Endothelial cell (in vitro differentiated cells): Measurements from ENCODE around the gene SDK2. TPM values are rescaled to one million over a fixed set of nuclear protein-coding genes. Genes with fewer than 3 reads are reported as not detected.
A peak's percentile ranks its signal among the peaks of the same experiment; 100 is the strongest.

Experiments
- DNase-seq: peaks from one replicate; pipeline ENCODE4 v3.0.0; 2021; ENCODE audit warnings: low spot score
- H3K27ac Mint-ChIP-seq: one replicate; pipeline ENCODE4 v1.8.0; 2021; ENCODE audit warnings: mixed read lengths, inconsistent platforms; ENCODE audit not compliant: unreplicated experiment
- H3K27me3 Mint-ChIP-seq: one replicate; pipeline ENCODE4 v1.8.0; 2021; ENCODE audit warnings: mild to moderate bottlenecking, moderate library complexity, mixed read lengths, inconsistent platforms; ENCODE audit not compliant: unreplicated experiment
- H3K36me3 Mint-ChIP-seq: one replicate; pipeline ENCODE4 v1.8.0; 2021; ENCODE audit warnings: mild to moderate bottlenecking, low read depth, mixed read lengths, inconsistent platforms; ENCODE audit not compliant: unreplicated experiment
- H3K4me1 Mint-ChIP-seq: one replicate; pipeline ENCODE4 v1.8.0; 2021; ENCODE audit warnings: mild to moderate bottlenecking, mixed read lengths, inconsistent platforms; ENCODE audit not compliant: unreplicated experiment
- H3K4me3 Mint-ChIP-seq: one replicate; pipeline ENCODE4 v1.8.0; 2021; ENCODE audit warnings: mild to moderate bottlenecking, mixed read lengths, inconsistent platforms; ENCODE audit not compliant: unreplicated experiment
- H3K9me3 Mint-ChIP-seq: one replicate; pipeline ENCODE4 v1.8.0; 2021; ENCODE audit warnings: mixed read lengths, inconsistent platforms; ENCODE audit not compliant: unreplicated experiment
- CTCF ChIP-seq: fragments of 200-600 bp; sonication (generic); IDR thresholded peaks from one replicate; pipeline ENCODE4 v1.5.0; 2021; ENCODE audit warnings: antibody characterized with exemption; ENCODE audit not compliant: unreplicated experiment
- total RNA-seq: library from RNA; stranded (reverse); fragmentation: NEBNext Ultra II Directional; extraction: Animal tissue kit (Norgen Biotek cat#: 25700); gene quantifications from one replicate; pipeline ENCODE4 v1.2.1, GENCODE V29; 2021; ENCODE audit not compliant: unreplicated experiment

The SDK2 gene
- total RNA-seq, 1 donor from 2014 or later: 2.4 TPM

DNA sequence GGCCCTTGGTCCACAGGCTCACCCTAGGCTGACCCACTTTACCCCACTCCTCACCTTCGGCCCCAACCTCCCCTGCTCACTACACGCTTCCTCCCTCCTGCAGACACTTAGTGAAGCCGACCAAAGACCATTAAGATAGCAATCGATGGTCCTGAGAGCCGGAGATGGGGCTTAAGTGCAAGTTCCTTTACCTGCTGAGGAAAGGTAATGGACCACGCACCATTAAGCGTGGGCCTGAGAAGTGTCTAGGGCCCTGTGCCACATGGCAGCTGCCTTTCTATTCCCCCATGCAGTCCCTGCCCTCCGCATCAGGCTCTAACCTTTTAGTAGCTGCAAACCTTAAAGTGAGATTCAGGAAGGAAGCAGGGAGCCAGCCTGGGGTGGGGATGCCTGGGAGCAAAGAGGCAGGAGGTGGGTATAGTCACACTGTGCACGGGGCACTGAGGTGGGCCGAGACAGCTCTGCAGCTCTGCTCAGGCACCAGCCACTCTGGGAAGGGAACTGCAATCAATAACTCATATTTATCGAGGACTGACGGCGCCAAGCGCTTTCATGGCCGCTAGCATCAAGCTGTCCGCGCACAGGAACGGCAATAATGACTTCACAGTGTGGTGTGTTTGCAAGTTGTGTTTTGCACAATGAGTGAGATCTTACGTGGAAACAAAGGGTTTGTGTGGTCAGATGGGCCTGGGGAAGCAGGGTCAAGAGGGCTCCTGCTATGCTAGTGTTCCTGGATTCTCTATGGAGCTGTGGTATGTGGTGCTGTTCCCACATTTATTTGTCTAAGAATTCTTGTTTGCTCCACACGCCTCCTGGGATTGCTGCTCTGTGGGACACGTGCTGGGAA lies 247.6 kb downstream of the SDK2 start:
- Mint-ChIP-seq H3K27me3 (peaks cover 5% of the 10 kb centered on the region), H3K27ac (peak overlapping the region; percentile 20)

GRCh38 chr17:73394512-73395450 lies 249.5 kb downstream of the SDK2 start:
- no peaks in the 10 kb centered on the region for H3K9me3 Mint-ChIP-seq
- DNase-seq: no peak
- no peak overlapping the region for H3K4me3 Mint-ChIP-seq
- peaks cover 7% of the 10 kb centered on the region for H3K27me3 Mint-ChIP-seq
- no peaks in the 10 kb centered on the region for H3K36me3 Mint-ChIP-seq
- no peak overlapping the region for H3K27ac Mint-ChIP-seq
- TF ChIP-seq CTCF: no peak
- H3K4me1 Mint-ChIP-seq: no peaks in the 10 kb centered on the region

More for the DNA sequence above, 247.6 kb downstream of the SDK2 start:
- TF ChIP-seq CTCF: no peak
- Mint-ChIP-seq H3K36me3 (no peaks in the 10 kb centered on the region), H3K4me3 (no peak overlapping the region), H3K4me1 (no peaks in the 10 kb centered on the region), H3K9me3 (no peaks in the 10 kb centered on the region)
- DNase-seq: no peak

DNA sequence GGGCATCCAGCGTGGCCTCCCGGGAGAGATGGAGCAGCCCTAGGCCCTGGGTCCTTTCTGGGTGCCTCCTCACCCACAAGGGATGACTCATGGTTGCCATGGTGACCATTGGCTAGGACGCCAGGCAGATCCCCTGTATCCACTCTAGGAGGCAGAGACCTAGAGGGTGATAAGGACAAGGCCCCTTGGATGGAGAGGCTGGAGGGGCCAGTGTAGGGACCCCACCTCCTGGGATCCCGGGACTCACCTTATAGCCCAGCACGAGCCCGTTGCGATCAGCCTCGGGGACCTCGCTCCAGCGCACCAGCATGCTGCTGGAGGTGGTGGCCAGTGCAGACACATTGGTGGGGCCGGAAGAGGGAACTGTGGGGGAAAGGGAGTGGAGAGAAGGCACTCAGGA lies 250.3 kb downstream of the SDK2 start:
- Mint-ChIP-seq H3K36me3 (no peaks in the 10 kb centered on the region), H3K27ac (no peak overlapping the region), H3K4me3 (no peak overlapping the region), H3K27me3 (peaks cover 7% of the 10 kb centered on the region), H3K9me3 (no peaks in the 10 kb centered on the region), H3K4me1 (no peaks in the 10 kb centered on the region)
- DNase-seq: no peak
- no peak for TF ChIP-seq CTCF

DNA sequence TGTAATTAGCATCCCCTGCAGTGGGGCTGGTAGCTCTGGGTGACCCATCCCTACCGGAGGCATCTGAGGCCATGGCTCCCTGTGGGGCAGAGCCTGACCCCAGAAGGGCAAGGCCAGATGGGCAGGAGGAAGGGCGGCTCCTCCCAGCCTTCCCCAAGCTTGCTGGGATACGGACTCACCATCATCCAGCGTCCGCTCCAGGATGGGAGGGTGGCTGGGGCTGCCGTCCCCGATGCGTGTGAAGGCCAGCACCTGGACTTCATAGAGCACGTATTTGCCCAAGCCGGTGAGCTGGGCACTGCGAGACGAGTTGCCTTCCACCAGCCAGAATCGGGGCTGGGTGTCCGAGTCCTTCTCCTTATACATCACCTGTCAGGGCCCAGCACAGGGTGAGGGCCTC lies 250.9 kb downstream of the SDK2 start:
- Mint-ChIP-seq H3K27ac (no peak overlapping the region), H3K36me3 (no peaks in the 10 kb centered on the region), H3K4me3 (no peak overlapping the region), H3K27me3 (peaks cover 6% of the 10 kb centered on the region), H3K4me1 (no peaks in the 10 kb centered on the region), H3K9me3 (no peaks in the 10 kb centered on the region)
- DNase-seq: no peak
- TF ChIP-seq CTCF: no peak
